ENCODE data around the gene UBA52. TPM values are rescaled to one million over a fixed set of nuclear protein-coding genes. Genes with fewer than 3 reads are reported as not detected.

UBA52 gene
- total and polyA plus RNA-seq, 2 of the 13 experiments (the other 11 are each of a cell fraction or from before 2014, with no cell fraction given): 959 to 1,782 TPM

DNA sequence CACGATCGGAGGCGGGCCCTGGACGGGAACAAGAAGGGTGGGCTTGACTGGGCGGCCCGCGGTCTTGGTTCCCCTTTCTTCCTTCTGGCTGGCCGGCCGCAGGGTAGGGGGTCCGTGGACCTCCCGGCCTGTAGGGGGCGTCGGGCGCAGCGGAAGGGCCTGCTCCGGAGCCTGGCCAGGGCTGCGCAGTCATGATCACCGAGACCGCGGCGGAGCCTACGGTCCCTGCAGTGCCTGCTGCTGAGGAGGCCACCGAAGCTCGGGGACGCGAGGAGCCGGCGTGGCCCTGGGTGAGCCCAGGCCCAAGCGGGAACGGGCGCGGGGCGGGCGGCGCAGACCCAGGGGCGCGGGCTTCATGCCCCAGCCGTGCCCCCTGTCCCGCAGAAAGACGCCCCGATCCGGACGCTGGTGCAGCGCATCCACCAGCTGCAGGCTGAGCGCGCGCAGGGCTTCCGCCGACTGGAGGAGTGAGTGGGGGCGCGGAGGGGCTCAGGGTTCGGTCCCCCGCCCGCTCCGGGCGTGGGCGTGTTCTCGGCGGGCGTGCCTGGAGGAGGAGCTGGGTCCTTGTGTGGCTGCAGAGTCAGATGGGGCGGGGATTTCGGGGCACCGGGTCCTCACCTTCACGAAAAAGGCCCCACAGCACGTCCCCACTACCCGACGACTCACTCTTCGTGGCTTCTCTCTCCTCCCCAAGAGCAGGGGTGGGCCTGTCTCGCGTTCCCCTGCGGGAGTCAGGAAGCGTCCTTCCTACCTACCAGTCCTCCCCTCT lies 17.1 kb downstream of the UBA52 start, which contains the start of gene REX1BD (continued):
- TF ChIP-seq THAP11 (CRISPR knock-in tag; IDR thresholded peaks at IDR 0.05) (peak; percentile 83), ZNF224 (CRISPR knock-in tag; IDR thresholded peaks at IDR 0.05) (no peak), ZNF652 (CRISPR knock-in tag; IDR thresholded peaks at IDR 0.05; ENCODE audit: borderline replicate concordance, low read depth) (no peak), ZNF777 (CRISPR knock-in tag; IDR thresholded peaks at IDR 0.05) (peak; percentile 68), BHLHE40 (IDR thresholded peaks at IDR 0.05; ENCODE audit: low read length) (no peak), SAP130 (CRISPR knock-in tag; IDR thresholded peaks at IDR 0.05; ENCODE audit: low read depth) (peak; percentile 83), ZNF687 (CRISPR knock-in tag; IDR thresholded peaks at IDR 0.05) (no peak), MIER3 (CRISPR knock-in tag; IDR thresholded peaks at IDR 0.05; ENCODE audit: borderline replicate concordance) (peak; percentile 75; the same call in 1 of the 2 replicates), ZNF101 (CRISPR knock-in tag; IDR thresholded peaks at IDR 0.05; ENCODE audit: borderline replicate concordance, low read depth) (no peak; the same call in 1 of the 2 replicates), STAG1 (CRISPR knock-in tag; IDR thresholded peaks at IDR 0.05) (peak; percentile 52), ATF1 (CRISPR knock-in tag; IDR thresholded peaks at IDR 0.05) (no peak), RFXANK (CRISPR knock-in tag; IDR thresholded peaks at IDR 0.05) (no peak; the same call in 1 of the 2 replicates), SMAD9 (CRISPR knock-in tag; IDR thresholded peaks at IDR 0.05) (no peak), HNF4G (IDR thresholded peaks at IDR 0.05; ENCODE audit: borderline replicate concordance, low read depth, low read length) (0 out of 2 replicates have a peak, but pooled peaks have one; percentile 3), HNF4G (CRISPR knock-in tag; IDR thresholded peaks at IDR 0.05; ENCODE audit: borderline replicate concordance, low read depth) (0 out of 2 replicates have a peak, but pooled peaks have one; percentile 24), SNAI1 (CRISPR knock-in tag; IDR thresholded peaks at IDR 0.05; ENCODE audit: borderline replicate concordance) (no peak), FLYWCH1 (CRISPR knock-in tag; IDR thresholded peaks at IDR 0.05) (no peak; the same call in 1 of the 2 replicates), FOSL2 (CRISPR knock-in tag; IDR thresholded peaks at IDR 0.05) (peak; percentile 53; the same call in 1 of the 2 replicates), ZNF746 (CRISPR knock-in tag; IDR thresholded peaks at IDR 0.05) (no peak), MTA1 (CRISPR knock-in tag; IDR thresholded peaks at IDR 0.05; ENCODE audit: borderline replicate concordance) (peak; percentile 87; the same call in 1 of the 2 replicates), TRIM24 (CRISPR knock-in tag; IDR thresholded peaks at IDR 0.05) (no peak), NR2F6 (IDR thresholded peaks at IDR 0.05) (no peak), NR2F6 (CRISPR knock-in tag; IDR thresholded peaks at IDR 0.05) (peak; percentile 28; the same call in 1 of the 2 replicates), CBX1 (IDR thresholded peaks at IDR 0.05; ENCODE audit: low read depth) (no peak), FOXJ3 (CRISPR knock-in tag; IDR thresholded peaks at IDR 0.05; ENCODE audit: borderline replicate concordance) (no peak)
- TF ChIP-seq, protein P1, sequence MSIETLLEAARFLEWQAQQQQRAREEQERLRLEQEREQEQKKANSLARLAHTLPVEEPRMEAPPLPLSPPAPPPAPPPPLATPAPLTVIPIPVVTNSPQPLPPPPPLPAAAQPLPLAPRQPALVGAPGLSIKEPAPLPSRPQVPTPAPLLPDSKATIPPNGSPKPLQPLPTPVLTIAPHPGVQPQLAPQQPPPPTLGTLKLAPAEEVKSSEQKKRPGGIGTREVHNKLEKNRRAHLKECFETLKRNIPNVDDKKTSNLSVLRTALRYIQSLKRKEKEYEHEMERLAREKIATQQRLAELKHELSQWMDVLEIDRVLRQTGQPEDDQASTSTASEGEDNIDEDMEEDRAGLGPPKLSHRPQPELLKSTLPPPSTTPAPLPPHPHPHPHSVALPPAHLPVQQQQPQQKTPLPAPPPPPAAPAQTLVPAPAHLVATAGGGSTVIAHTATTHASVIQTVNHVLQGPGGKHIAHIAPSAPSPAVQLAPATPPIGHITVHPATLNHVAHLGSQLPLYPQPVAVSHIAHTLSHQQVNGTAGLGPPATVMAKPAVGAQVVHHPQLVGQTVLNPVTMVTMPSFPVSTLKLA (IDR thresholded peaks at IDR 0.05): no peak
- TF ChIP-seq, protein P2, sequence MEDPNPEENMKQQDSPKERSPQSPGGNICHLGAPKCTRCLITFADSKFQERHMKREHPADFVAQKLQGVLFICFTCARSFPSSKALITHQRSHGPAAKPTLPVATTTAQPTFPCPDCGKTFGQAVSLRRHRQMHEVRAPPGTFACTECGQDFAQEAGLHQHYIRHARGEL (CRISPR knock-in tag; IDR thresholded peaks at IDR 0.05): 0 out of 2 replicates have a peak, but pooled peaks have one; percentile 48
